ENCODE measurements around the gene SERPINH1. TPM values are rescaled to one million over a fixed set of nuclear protein-coding genes. Genes with fewer than 3 reads are reported as not detected.

SERPINH1 gene
- total and polyA plus RNA-seq, 2 of the 13 experiments (the other 11 are each of a cell fraction or from before 2014, with no cell fraction given), result 83.6 to 83.8 TPM

- TF ChIP-seq NR3C1 (CRISPR knock-in tag; IDR thresholded peaks at IDR 0.05) (no peak), ZNF782 (CRISPR knock-in tag; IDR thresholded peaks at IDR 0.05; ENCODE audit: borderline replicate concordance) (no peak), FOXA1 (IDR thresholded peaks at IDR 0.05) (no peak), FOXA1 (CRISPR knock-in tag; IDR thresholded peaks at IDR 0.05) (no peak), RELA (CRISPR knock-in tag; IDR thresholded peaks at IDR 0.05) (no peak), AGO2 (optimal IDR thresholded peaks at IDR 0.05; ENCODE audit: low read depth, low read length) (no peak), NCOA2 (CRISPR knock-in tag; IDR thresholded peaks at IDR 0.05) (no peak), ZBTB21 (CRISPR knock-in tag; IDR thresholded peaks at IDR 0.05) (no peak), KLF15 (CRISPR knock-in tag; IDR thresholded peaks at IDR 0.05; ENCODE audit: borderline replicate concordance) (no peak)
- TF ChIP-seq, protein P1, sequence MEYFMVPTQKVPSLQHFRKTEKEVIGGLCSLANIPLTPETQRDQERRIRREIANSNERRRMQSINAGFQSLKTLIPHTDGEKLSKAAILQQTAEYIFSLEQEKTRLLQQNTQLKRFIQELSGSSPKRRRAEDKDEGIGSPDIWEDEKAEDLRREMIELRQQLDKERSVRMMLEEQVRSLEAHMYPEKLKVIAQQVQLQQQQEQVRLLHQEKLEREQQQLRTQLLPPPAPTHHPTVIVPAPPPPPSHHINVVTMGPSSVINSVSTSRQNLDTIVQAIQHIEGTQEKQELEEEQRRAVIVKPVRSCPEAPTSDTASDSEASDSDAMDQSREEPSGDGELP (IDR thresholded peaks at IDR 0.05; ENCODE audit: borderline replicate concordance, low read depth), result no peak
Measured at GRCh38 chr11:75579841-75580240, 17.8 kb downstream of the SERPINH1 start (continued).

DNA sequence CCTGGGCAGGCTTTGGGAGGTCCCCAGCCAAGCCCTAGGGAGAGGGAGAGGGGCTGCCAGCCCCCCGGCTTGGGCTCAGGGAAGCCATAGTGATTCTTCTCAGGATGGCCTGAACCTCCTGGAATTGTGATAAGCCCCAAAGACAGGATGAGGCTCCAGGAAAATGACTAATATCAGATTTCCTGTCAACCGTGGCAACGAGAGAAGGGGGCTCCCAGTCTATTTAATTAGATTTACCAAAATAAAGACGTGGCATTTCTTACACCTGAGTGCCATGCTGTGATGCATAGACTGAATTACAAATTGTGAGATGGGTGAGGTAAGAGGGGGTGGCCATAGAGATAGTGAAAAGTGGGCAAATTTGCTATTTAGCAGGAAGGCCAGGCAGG, 20.4 kb downstream of the SERPINH1 start:
- intact Hi-C loops (cut with micrococcal nuclease; ENCODE audit: unreplicated experiment), result no loop called here
- Histone ChIP-seq H3K36me3 (replicated peaks in 1 of 2; ENCODE audit: control insufficient read depth in 1 of 2, insufficient read depth in 2 of 2, low read length in 2 of 2) (no peaks in the 10 kb centered on the region), H3K27me3 (ENCODE audit: control insufficient read depth in 1 of 2, insufficient read depth in 2 of 2, low read length in 2 of 2) (peaks cover 0 to 10% of the 10 kb centered on the region in 2 experiments; a peak in 3 of 5 replicates), H3K4me1 (ENCODE audit: insufficient read depth, low read length) (peaks cover 17% of the 10 kb centered on the region), H3K9ac (ENCODE audit: insufficient read depth, low read depth, low read length) (no peak overlapping the region), H3K4me3 (replicated peaks in 1 of 3; ENCODE audit: insufficient read depth in 1 of 3, low read depth in 2 of 3, low read length in 3 of 3) (no peak overlapping the region), H2AFZ (ENCODE audit: low read length) (no peak overlapping the region), H3K9me3 (ENCODE audit: low read length) (no peaks in the 10 kb centered on the region), H3K27ac (ENCODE audit: extremely low read length, insufficient read depth, low read length) (no peak overlapping the region), H4K20me1 (ENCODE audit: insufficient read depth, low read length) (no peaks in the 10 kb centered on the region), H3K4me2 (ENCODE audit: low read depth, low read length) (no peak overlapping the region), H3K79me2 (ENCODE audit: insufficient read depth, low read length) (no peaks in the 10 kb centered on the region)
- 16% methylated on average over 4 of the region's 4 CpGs for WGBS (ENCODE audit: low lambda C conversion rate)
- ATAC-seq (no peak), DNase-seq (ENCODE audit: low spot score) (no peak), FAIRE-seq (no peak)
- in situ Hi-C loops (cut with HindIII; ENCODE audit: extremely low pct_ligation_motif_present, low pct_unique_long_range_greater_than_20kb), result no loop called here
- ChIA-PET POLR2A (no interaction called here), CTCF (ENCODE audit: low intra/inter-chr PET ratio, low total read pairs) (no interaction called here)
- TF ChIP-seq SP2 (CRISPR knock-in tag; IDR thresholded peaks at IDR 0.05) (no peak), PCBP1 (IDR thresholded peaks at IDR 0.05; ENCODE audit: borderline replicate concordance, low read depth, low read length) (no peak), NR2F2 (IDR thresholded peaks at IDR 0.05; ENCODE audit: borderline replicate concordance, low read depth) (no peak), ZNF160 (CRISPR knock-in tag; IDR thresholded peaks at IDR 0.05) (no peak), AHR (CRISPR knock-in tag; IDR thresholded peaks at IDR 0.05) (no peak), KLF11 (CRISPR knock-in tag; IDR thresholded peaks at IDR 0.05) (no peak), ZNF431 (CRISPR knock-in tag; IDR thresholded peaks at IDR 0.05; ENCODE audit: borderline replicate concordance, low read depth) (no peak), ZNF20 (CRISPR knock-in tag; IDR thresholded peaks at IDR 0.05) (no peak)
- no TSS peak for BruUV-seq (replicated peaks)

Measured in HepG2 (cell line).